B cell (primary cell): ENCODE measurements around the gene VPS26C.

ENCODE experiments used
- CTCF ChIP-seq: fragments of 200-600 bp; IDR thresholded peaks from one replicate; pipeline ENCODE4 v1.8.0; 2022; ENCODE audit warnings: antibody characterized with exemption, mild to moderate bottlenecking
- EZH2 ChIP-seq: IDR thresholded peaks from 2 replicates; pipeline ENCODE4 v1.6.1; 2012; ENCODE audit warnings: borderline replicate concordance, low read depth, mild to moderate bottlenecking, moderate library complexity, low read length; ENCODE audit not compliant: insufficient read depth, poor library complexity, severe bottlenecking

- no peak for TF ChIP-seq CTCF
- no peak for TF ChIP-seq EZH2
Measured at GRCh38 chr21:37245151-37245550, 22.0 kb downstream of the VPS26C start.
